Measurements from ENCODE around the gene SPEM2. TPM values are rescaled to one million over a fixed set of nuclear protein-coding genes. Genes with fewer than 3 reads are reported as not detected.

The SPEM2 gene
- total RNA-seq, 2 donors from 2014 or later, result not detected

GRCh38 chr17:7475764-7476422 is 50.5 kb downstream of the SPEM2 start:
- H3K36me3 ChIP-seq, result no peaks in the 10 kb centered on the region
- no peaks in the 10 kb centered on the region for H3K9me3 ChIP-seq
- ATAC-seq (ENCODE audit: insufficient number of reproducible peaks, low FRiP score, low read depth) (no peak), DNase-seq (ENCODE audit: low spot score) (no peak)
- H3K4me1 ChIP-seq (ENCODE audit: control insufficient read depth in 1 of 2, low read depth in 2 of 2), result peaks cover 34 to 55% of the 10 kb centered on the region in 2 donors
- no peak overlapping the region for H3K4me3 ChIP-seq
- no peaks in the 10 kb centered on the region for H3K27me3 ChIP-seq (replicated peaks; ENCODE audit: insufficient read depth)
- TF ChIP-seq CTCF (IDR thresholded peaks at IDR 0.05), result no peak
- H3K27ac ChIP-seq, result peak overlapping the region in 1 of 2 donors; percentile 100

- no peak overlapping the region for H3K4me3 ChIP-seq
- no peaks in the 10 kb centered on the region for H3K27me3 ChIP-seq (replicated peaks; ENCODE audit: insufficient read depth)
- H3K9me3 ChIP-seq, result no peaks in the 10 kb centered on the region
- H3K27ac ChIP-seq, result peak overlapping the region in 1 of 2 donors; percentile 100
- no peak for ATAC-seq (ENCODE audit: insufficient number of reproducible peaks, low FRiP score, low read depth)
- DNase-seq (ENCODE audit: low spot score), result no peak
- no peaks in the 10 kb centered on the region for H3K36me3 ChIP-seq
- peaks cover 31 to 54% of the 10 kb centered on the region in 2 donors for H3K4me1 ChIP-seq (ENCODE audit: control insufficient read depth in 1 of 2, low read depth in 2 of 2)
- TF ChIP-seq CTCF (IDR thresholded peaks at IDR 0.05), result no peak
These were observed 51.1 kb downstream of the SPEM2 start for GRCh38 chr17:7476494-7476893.

- Histone ChIP-seq H3K27ac (peak overlapping the region; percentile 99 to 100), H3K4me1 (ENCODE audit: control insufficient read depth in 1 of 2, low read depth in 2 of 2) (peaks cover 31 to 53% of the 10 kb centered on the region in 2 donors), H3K9me3 (no peaks in the 10 kb centered on the region), H3K36me3 (no peaks in the 10 kb centered on the region), H3K27me3 (replicated peaks; ENCODE audit: insufficient read depth) (no peaks in the 10 kb centered on the region), H3K4me3 (peak overlapping the region; percentile 99)
- ATAC-seq (ENCODE audit: insufficient number of reproducible peaks, low FRiP score, low read depth), result no peak
- no peak for DNase-seq (ENCODE audit: low spot score)
- no peak for TF ChIP-seq CTCF (IDR thresholded peaks at IDR 0.05)
These were observed 51.5 kb downstream of the SPEM2 start for GRCh38 chr17:7476951-7477350.

Other genes starting within 250 kb of the SPEM2 start
- 1 to 10 TPM; 1.9 to 5.4 TPM for gene ASGR1, start 246.2 kb upstream of the SPEM2 start, total RNA-seq
- gene DLG4, start 205.8 kb upstream of the SPEM2 start, total RNA-seq, result 10 to 100 TPM; 14.0 to 14.8 TPM
- gene ACADVL, start 205.7 kb upstream of the SPEM2 start, total RNA-seq, result 100 to 1,000 TPM; 369 to 471 TPM
- gene DVL2, start 191.1 kb upstream of the SPEM2 start, total RNA-seq, result 10 to 100 TPM; 52.8 to 68.5 TPM
- 10 to 100 TPM; 25.1 to 44.7 TPM for gene PHF23, start 186.2 kb upstream of the SPEM2 start, total RNA-seq
- gene GABARAP, start 183.2 kb upstream of the SPEM2 start, total RNA-seq, result 100 to 1,000 TPM; 187 to 446 TPM
- 10 to 100 TPM; 51.3 to 51.7 TPM for gene CTDNEP1, start 173.9 kb upstream of the SPEM2 start, total RNA-seq
- gene ELP5, start 173.4 kb upstream of the SPEM2 start, total RNA-seq, result 10 to 100 TPM; 15.8 to 19.0 TPM
- gene CLDN7, start 163.1 kb upstream of the SPEM2 start, total RNA-seq, result under 1 TPM in 1 of 2 donors, not detected in 1; 0.41 TPM
- 1 to 10 TPM; 1.2 to 7.7 TPM for gene SLC2A4, start 143.9 kb upstream of the SPEM2 start, total RNA-seq
- gene YBX2, start 131.0 kb upstream of the SPEM2 start, total RNA-seq, result not detected
- 100 to 1,000 TPM; 118 to 130 TPM for gene EIF5A, start 118.0 kb upstream of the SPEM2 start, total RNA-seq
- gene GPS2, start 110.3 kb upstream of the SPEM2 start, total RNA-seq, result 10 to 100 TPM; 66.5 to 100.0 TPM
- 10 to 100 TPM; 24.4 to 45.3 TPM for gene NEURL4, start 96.3 kb upstream of the SPEM2 start, total RNA-seq
- 1 to 10 TPM; 6.8 to 9.9 TPM for gene ACAP1, start 89.1 kb upstream of the SPEM2 start, total RNA-seq
- gene KCTD11, start 73.5 kb upstream of the SPEM2 start, total RNA-seq, result 10 to 100 TPM; 13.3 to 20.2 TPM
- not detected for gene TMEM95, start 70.5 kb upstream of the SPEM2 start, total RNA-seq
- 1 to 10 TPM; 3.7 to 4.7 TPM for gene TNK1, start 44.5 kb upstream of the SPEM2 start, total RNA-seq
- gene PLSCR3, start 31.1 kb upstream of the SPEM2 start, total RNA-seq, result 10 to 100 TPM; 31.0 to 49.4 TPM
- 10 to 100 TPM; 27.9 to 88.9 TPM for gene TMEM256, start 21.5 kb upstream of the SPEM2 start, total RNA-seq
- 10 to 100 TPM in 1 of 2 donors, 1 to 10 TPM in 1; 9.2 to 20.8 TPM for gene NLGN2, start 17.8 kb upstream of the SPEM2 start, total RNA-seq
- gene SPEM1, start 5.3 kb upstream of the SPEM2 start, total RNA-seq, result not detected
- not detected for gene SPEM3, start 3.2 kb downstream of the SPEM2 start, total RNA-seq
- gene TMEM102, start 9.8 kb downstream of the SPEM2 start, total RNA-seq, result 1 to 10 TPM; 7.7 to 9.7 TPM
- under 1 TPM in 1 of 2 donors, not detected in 1; 0.68 TPM for gene FGF11, start 13.9 kb downstream of the SPEM2 start, total RNA-seq
- 10 to 100 TPM; 11.6 to 17.6 TPM for gene CHRNB1, start 19.4 kb downstream of the SPEM2 start, total RNA-seq
- gene ZBTB4, start 54.0 kb downstream of the SPEM2 start, total RNA-seq, result 10 to 100 TPM; 56.2 to 72.3 TPM
- gene SLC35G6, start 55.8 kb downstream of the SPEM2 start, total RNA-seq, result not detected
- 100 to 1,000 TPM in 1 of 2 donors, 10 to 100 TPM in 1; 77.8 to 151 TPM for gene POLR2A, start 58.8 kb downstream of the SPEM2 start, total RNA-seq
- 10 to 100 TPM; 54.6 to 98.3 TPM for gene TNFSF12, start 123.4 kb downstream of the SPEM2 start, total RNA-seq
- gene TNFSF13, start 133.1 kb downstream of the SPEM2 start, total RNA-seq, result 10 to 100 TPM; 40.5 to 49.2 TPM
- gene SENP3, start 136.3 kb downstream of the SPEM2 start, total RNA-seq, result 10 to 100 TPM; 47.0 to 80.7 TPM
- 100 to 1,000 TPM in 1 of 2 donors, 10 to 100 TPM in 1; 70.8 to 133 TPM for gene CD68, start 154.0 kb downstream of the SPEM2 start, total RNA-seq
- gene MPDU1, start 158.2 kb downstream of the SPEM2 start, total RNA-seq, result 10 to 100 TPM; 31.1 to 38.9 TPM
- gene SOX15, start 164.5 kb downstream of the SPEM2 start, total RNA-seq, result 1 to 10 TPM in 1 of 2 donors, under 1 TPM in 1; 0.81 to 2.8 TPM
- 10 to 100 TPM; 42.8 to 53.9 TPM for gene FXR2, start 189.3 kb downstream of the SPEM2 start, total RNA-seq
- gene SAT2, start 202.2 kb downstream of the SPEM2 start, total RNA-seq, result 10 to 100 TPM; 29.8 to 30.9 TPM
- gene SHBG, start 204.5 kb downstream of the SPEM2 start, total RNA-seq, result not detected
- 1 to 10 TPM; 1.1 to 1.4 TPM for gene ATP1B2, start 225.3 kb downstream of the SPEM2 start, total RNA-seq